Right lobe of liver (tissue), 4 donors: Measurements from ENCODE around the gene MYO1A.

Source experiments
- CTCF ChIP-seq, 4 donors: fragments of 200-600 bp in 3 of 4; fragments of 450-650 bp in 1 of 4; IDR thresholded peaks; one replicate each; pipeline versions ENCODE4 v1.5.1 to v1.8.0; 2016 to 2022; ENCODE audit warnings: antibody characterized with exemption in 4 of 4, mild to moderate bottlenecking in 2 of 4
- POLR2A ChIP-seq: fragments of 450-650 bp; IDR thresholded peaks from one replicate; pipeline ENCODE4 v1.6.1; 2017; ENCODE audit warnings: antibody characterized with exemption, mild to moderate bottlenecking
- donor health status: DM: no; HTN: no; CAD: no.
- donor health status: DM: no; HTN: no; CAD: no.
- donor health status: DM: no; HTN: yes; CAD: no.

- TF ChIP-seq POLR2A (no peak), CTCF (IDR thresholded peaks at IDR 0.05) (no peak)
These were observed 47.6 kb upstream of the MYO1A start for GRCh38 chr12:57097554-57097835.
